Activated CD4-positive, alpha-beta memory T cell treated with anti-CD3 and anti-CD28 coated beads for 36 hours (primary cell): ENCODE data around the gene PKIB. TPM values are rescaled to one million over a fixed set of nuclear protein-coding genes. Genes with fewer than 3 reads are reported as not detected.

Source experiments
- CTCF ChIA-PET: fragments of 350-600 bp; sonication (Branson Sonifier 250); formaldehyde crosslinking; loops from one replicate; lab custom pipeline; 2021; ENCODE audit warnings: antibody characterized with exemption, inconsistent platforms; lab: Charles Lee
- POLR2A ChIA-PET: fragments of 350-600 bp; sonication (Branson Sonifier 250); formaldehyde crosslinking; loops from one replicate; lab custom pipeline; 2021; ENCODE audit warnings: antibody characterized with exemption; lab: Charles Lee
- DNase-seq: peaks from one replicate; pipeline ENCODE4 v3.0.0-alpha.2; 2020
- H3K27ac Mint-ChIP-seq: one replicate; pipeline ENCODE4 v1.8.0; 2021; ENCODE audit warnings: mixed read lengths
- H3K27me3 Mint-ChIP-seq: one replicate; pipeline ENCODE4 v1.8.0; 2021; ENCODE audit warnings: mixed read lengths
- H3K36me3 Mint-ChIP-seq: one replicate; pipeline ENCODE4 v1.8.0; 2021; ENCODE audit warnings: mixed read lengths
- H3K4me1 Mint-ChIP-seq: one replicate; pipeline ENCODE4 v1.8.0; 2021; ENCODE audit warnings: low read depth, mixed read lengths
- H3K4me3 Mint-ChIP-seq: one replicate; pipeline ENCODE4 v1.8.0; 2021; ENCODE audit warnings: mild to moderate bottlenecking, mixed read lengths
- H3K9me3 Mint-ChIP-seq: one replicate; pipeline ENCODE4 v1.8.0; 2021; ENCODE audit warnings: mixed read lengths
- intact Hi-C: fragments of 100-400 bp; cut with micrococcal nuclease; formaldehyde crosslinking; loops from one replicate; pipeline ENCODE4 v1.15.1; 2023
- total RNA-seq, 2 experiments: library from RNA; stranded (reverse); gene quantifications; one replicate each; pipeline ENCODE4 v1.2.3, GENCODE V29; 2021

PKIB gene
- total RNA-seq, 2 experiments from 2014 or later: 0.48 to 0.52 TPM

DNA sequence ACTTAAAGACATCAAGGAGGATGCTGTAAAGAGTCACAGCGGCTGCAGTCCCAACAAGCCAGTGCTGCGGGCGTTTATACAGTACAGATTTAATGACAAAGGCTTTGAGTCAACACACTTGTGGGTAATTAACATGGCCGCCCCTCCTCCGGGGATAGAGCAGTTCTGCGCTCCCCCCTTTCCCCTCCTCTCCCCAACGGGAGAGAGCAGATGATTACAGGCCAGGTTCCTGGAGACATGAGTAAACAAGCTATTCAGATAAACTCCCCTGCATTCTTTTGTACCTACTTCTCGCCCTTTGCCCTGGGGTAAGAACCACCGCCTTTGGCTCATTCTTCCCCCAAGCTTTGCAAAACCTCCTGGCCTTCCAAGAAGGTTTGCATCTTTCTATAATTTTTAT, 145.7 kb downstream of the PKIB start:
- H3K4me1 Mint-ChIP-seq: peaks cover 8% of the 10 kb centered on the region
- H3K27me3 Mint-ChIP-seq: no peaks in the 10 kb centered on the region
- intact Hi-C loops: no loop called here
- H3K9me3 Mint-ChIP-seq: no peaks in the 10 kb centered on the region
- ChIA-PET POLR2A (no interaction called here), CTCF (no interaction called here)
- H3K27ac Mint-ChIP-seq: no peak overlapping the region
- H3K4me3 Mint-ChIP-seq: no peak overlapping the region
- DNase-seq: no peak
- H3K36me3 Mint-ChIP-seq: no peaks in the 10 kb centered on the region

DNA sequence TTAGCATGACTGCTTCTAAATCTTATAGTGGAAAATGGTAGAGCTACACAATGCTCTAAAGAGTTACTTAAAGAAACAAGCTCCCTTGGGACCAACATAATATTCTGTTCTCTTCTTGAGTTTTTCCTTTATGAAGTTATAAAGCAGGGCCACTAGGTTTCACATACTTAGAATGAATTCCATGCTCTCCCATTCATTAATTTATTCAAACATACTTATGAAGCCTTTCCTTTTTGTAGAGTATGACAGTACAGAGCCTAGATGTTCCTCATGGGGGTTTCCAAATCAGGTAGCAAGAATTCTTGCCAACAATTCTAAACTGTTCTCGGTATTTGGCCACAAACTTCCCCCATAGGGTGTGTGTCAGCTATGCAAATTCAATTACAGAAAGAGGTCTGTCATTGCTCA, 148.7 kb downstream of the PKIB start:
- intact Hi-C loops: no loop called here
- POLR2A ChIA-PET: no interaction called here

DNA sequence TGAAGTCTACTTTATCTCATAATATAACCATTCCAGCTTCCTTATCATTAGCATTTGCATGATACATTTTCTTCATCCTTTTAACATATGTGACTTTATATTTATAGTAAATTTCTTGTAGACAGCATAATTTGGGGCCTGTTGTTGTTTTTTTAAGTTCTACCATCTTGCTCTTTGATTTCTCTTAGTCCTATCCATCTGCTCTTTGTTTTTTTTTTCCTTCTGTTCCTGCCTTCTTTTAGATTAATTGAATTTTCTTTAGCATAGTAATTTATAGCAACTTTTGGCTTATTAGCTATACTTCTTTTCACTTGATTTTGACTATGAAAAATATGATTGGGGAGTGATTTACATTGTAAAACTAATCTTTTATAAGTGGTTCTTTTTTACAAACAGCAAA, 150.1 kb downstream of the PKIB start:
- Mint-ChIP-seq H3K4me3 (no peak overlapping the region), H3K27me3 (no peaks in the 10 kb centered on the region), H3K36me3 (no peaks in the 10 kb centered on the region), H3K9me3 (no peaks in the 10 kb centered on the region), H3K27ac (no peak overlapping the region), H3K4me1 (no peaks in the 10 kb centered on the region)
- no peak for DNase-seq
- ChIA-PET CTCF (interaction anchor here (0.6 kb wide), 1 partner anchor 487 kb away, joined by 3 read pairs; no protein-coding TSS in a partner anchor), POLR2A (no interaction called here)
- intact Hi-C loops: no loop called here

More for the DNA sequence above, 148.7 kb downstream of the PKIB start:
- H3K36me3 Mint-ChIP-seq: no peaks in the 10 kb centered on the region
- CTCF ChIA-PET: no interaction called here
- H3K27me3 Mint-ChIP-seq: no peaks in the 10 kb centered on the region
- no peaks in the 10 kb centered on the region for H3K9me3 Mint-ChIP-seq
- DNase-seq: no peak
- no peak overlapping the region for H3K27ac Mint-ChIP-seq
- no peak overlapping the region for H3K4me3 Mint-ChIP-seq
- no peaks in the 10 kb centered on the region for H3K4me1 Mint-ChIP-seq

DNA sequence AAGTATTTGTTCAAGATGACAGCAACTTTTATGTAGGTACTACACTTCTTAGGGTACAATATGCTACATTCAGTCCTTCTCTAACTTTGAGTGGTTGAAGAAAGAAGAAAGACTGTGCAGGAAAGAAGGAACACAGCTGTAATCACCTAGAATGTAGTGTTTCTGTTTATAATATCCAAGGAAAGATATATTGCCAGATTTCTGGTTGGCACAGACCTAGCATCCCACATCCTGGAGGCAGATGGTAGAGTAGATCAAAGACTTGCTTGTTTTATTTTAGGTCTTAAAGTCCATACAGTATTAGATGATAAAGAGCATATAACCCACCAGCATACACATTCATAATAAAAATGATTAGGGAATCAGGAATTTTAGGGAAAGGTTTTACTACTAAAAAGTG, 156.1 kb downstream of the PKIB start:
- CTCF ChIA-PET: no interaction called here
- no peak overlapping the region for H3K27ac Mint-ChIP-seq

DNA sequence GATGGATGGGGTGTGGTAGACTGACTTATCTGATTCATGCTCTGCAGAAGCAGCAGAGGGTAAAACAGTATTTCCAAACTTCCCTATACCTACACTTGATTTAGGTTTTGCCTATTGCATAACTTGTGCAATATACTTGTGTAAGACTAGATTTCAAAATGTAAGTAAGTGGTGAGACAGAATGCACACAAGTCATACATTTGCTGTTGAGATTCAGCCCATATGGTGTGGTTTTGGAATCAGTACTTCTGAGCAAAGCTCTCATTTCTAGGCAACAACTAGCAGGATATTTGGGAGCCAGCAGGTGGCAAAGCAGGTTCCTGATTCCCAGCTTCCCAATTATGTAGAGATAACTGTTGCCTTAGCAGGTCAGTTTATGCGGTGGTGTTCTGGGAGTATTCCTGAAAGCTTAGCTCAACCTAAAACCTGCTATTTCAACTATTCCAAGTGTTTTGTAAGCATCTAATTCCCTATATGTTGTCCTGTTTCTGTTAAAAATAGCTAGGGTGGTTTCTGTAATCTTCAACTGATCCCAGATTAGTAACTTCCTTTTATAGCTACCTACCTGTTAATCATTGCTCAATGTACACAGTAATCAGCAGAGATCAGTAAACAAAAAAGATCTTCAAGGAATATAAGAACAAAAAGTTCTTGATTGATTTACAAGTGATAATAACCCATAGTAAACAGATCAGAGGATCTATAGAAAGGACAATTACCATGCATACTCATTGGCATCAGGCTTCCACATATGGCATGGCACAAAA, 160.8 kb downstream of the PKIB start:
- intact Hi-C loops: no loop called here
- peaks cover 2% of the 10 kb centered on the region for H3K27me3 Mint-ChIP-seq
- no peaks in the 10 kb centered on the region for H3K4me1 Mint-ChIP-seq
- no peaks in the 10 kb centered on the region for H3K36me3 Mint-ChIP-seq
- H3K27ac Mint-ChIP-seq: no peak overlapping the region
- H3K9me3 Mint-ChIP-seq: no peaks in the 10 kb centered on the region
- no peak overlapping the region for H3K4me3 Mint-ChIP-seq
- ChIA-PET CTCF (no interaction called here), POLR2A (no interaction called here)
- no peak for DNase-seq

More for the DNA sequence above, 156.1 kb downstream of the PKIB start:
- intact Hi-C loops: no loop called here
- no peaks in the 10 kb centered on the region for H3K9me3 Mint-ChIP-seq
- POLR2A ChIA-PET: no interaction called here
- peaks cover 2% of the 10 kb centered on the region for H3K27me3 Mint-ChIP-seq
- no peaks in the 10 kb centered on the region for H3K4me1 Mint-ChIP-seq
- no peaks in the 10 kb centered on the region for H3K36me3 Mint-ChIP-seq
- DNase-seq: no peak
- H3K4me3 Mint-ChIP-seq: no peak overlapping the region

DNA sequence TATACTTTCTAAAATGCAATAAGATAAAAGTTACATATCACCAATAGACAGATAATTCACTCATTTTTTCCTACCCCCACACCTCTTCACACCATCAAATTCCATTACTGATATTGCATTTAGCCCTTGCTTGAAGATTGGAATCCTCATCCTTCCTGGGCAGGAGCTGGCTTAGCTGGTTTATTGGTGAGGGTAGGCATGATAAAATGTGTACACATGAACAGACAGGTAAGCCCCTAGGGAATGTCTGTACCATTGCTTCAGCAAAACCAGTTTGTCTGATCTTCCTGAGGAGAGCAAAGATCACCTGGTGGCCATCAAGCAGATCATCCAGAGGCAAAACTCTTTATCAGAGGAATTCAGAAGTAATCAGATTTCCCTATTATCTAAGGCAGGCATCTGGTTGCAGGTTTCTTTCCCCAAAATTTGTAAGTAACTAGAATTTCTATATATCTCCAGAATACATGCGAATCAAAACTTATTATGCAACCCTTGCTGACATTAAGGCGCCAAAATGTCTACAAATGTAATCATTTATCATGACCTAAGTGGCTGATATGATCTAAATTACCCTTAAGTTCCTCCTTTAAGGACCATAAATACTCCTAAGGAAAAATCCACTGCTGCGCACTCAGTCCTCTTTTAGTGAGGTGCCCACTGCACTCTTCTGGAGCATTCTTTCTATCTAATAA, 162.7 kb downstream of the PKIB start:
- Mint-ChIP-seq H3K27me3 (peaks cover 2% of the 10 kb centered on the region), H3K36me3 (no peaks in the 10 kb centered on the region), H3K9me3 (no peaks in the 10 kb centered on the region), H3K27ac (no peak overlapping the region), H3K4me1 (no peaks in the 10 kb centered on the region), H3K4me3 (no peak overlapping the region)
- DNase-seq: no peak
- intact Hi-C loops: no loop called here
- CTCF ChIA-PET: no interaction called here
- POLR2A ChIA-PET: no interaction called here

Other genes starting within 250 kb of the PKIB start
- 10 to 100 TPM; 16.0 to 18.5 TPM for gene HSF2, start 210.8 kb upstream of the PKIB start, total RNA-seq
- gene SERINC1, start 138.6 kb upstream of the PKIB start, total RNA-seq: 10 to 100 TPM; 48.2 to 51.1 TPM
- gene FABP7, start 169.3 kb downstream of the PKIB start, total RNA-seq: not detected
- under 1 TPM; 0.17 to 0.21 TPM for gene SMPDL3A, start 178.9 kb downstream of the PKIB start, total RNA-seq